ENCODE data around the gene FUT7. TPM values are rescaled to one million over a fixed set of nuclear protein-coding genes. Genes with fewer than 3 reads are reported as not detected.

FUT7 gene
- total RNA-seq, 2 experiments from 2014 or later, result 0.85 to 1.3 TPM

DNA sequence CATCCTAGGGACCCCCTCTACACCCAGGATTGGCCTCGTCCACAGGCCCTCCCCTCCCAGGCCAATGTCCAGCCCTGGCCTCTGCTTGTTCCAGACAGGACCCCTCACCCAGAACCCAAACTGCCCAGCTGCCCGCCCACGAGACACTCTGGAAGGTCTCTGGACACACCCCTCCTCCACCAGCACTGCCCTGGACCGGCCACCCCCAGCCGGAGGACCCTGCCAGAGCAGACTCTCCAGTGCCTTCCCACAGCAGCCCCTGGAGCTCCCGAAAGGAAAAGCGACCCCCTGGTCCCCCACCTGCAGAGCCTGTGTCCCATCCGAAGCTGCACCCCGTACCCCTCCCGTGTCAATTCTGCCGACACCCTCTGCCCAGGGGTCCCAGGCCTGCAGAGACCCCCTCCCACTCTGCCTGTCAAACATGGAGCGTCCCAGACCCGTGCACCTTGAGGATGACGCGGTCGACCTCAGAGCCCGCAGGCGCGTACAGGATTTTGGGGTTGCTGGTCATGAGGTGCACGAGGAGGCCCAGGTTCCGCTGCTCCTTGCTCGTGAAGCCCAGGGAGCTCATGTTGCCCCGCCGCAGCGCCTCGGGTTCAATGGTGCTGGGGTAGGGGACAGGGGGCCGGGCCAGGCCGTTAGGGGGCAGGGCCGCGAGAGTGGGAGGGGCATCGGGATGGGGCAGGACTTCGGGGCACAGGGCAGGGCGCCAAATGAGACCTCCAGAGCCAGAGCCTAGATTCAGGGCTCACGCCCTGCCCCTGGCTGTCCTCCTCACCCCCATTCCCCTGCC, 11.8 kb downstream of the FUT7 start:
- no peaks in the 10 kb centered on the region for H3K27me3 Mint-ChIP-seq
- POLR2A ChIA-PET, result no interaction called here
- H3K9me3 Mint-ChIP-seq, result no peaks in the 10 kb centered on the region
- no peak for DNase-seq
- CTCF ChIA-PET, result interaction anchor here (2.3 kb wide), 1 partner anchor 10 kb away, joined by 12 read pairs; no protein-coding TSS in a partner anchor
- intact Hi-C loops (cut with micrococcal nuclease), result no loop called here
- no peak overlapping the region for H3K27ac Mint-ChIP-seq
- no peaks in the 10 kb centered on the region for H3K36me3 Mint-ChIP-seq
- no peaks in the 10 kb centered on the region for H3K4me1 Mint-ChIP-seq (ENCODE audit: low read depth)
- no peak overlapping the region for H3K4me3 Mint-ChIP-seq

DNA sequence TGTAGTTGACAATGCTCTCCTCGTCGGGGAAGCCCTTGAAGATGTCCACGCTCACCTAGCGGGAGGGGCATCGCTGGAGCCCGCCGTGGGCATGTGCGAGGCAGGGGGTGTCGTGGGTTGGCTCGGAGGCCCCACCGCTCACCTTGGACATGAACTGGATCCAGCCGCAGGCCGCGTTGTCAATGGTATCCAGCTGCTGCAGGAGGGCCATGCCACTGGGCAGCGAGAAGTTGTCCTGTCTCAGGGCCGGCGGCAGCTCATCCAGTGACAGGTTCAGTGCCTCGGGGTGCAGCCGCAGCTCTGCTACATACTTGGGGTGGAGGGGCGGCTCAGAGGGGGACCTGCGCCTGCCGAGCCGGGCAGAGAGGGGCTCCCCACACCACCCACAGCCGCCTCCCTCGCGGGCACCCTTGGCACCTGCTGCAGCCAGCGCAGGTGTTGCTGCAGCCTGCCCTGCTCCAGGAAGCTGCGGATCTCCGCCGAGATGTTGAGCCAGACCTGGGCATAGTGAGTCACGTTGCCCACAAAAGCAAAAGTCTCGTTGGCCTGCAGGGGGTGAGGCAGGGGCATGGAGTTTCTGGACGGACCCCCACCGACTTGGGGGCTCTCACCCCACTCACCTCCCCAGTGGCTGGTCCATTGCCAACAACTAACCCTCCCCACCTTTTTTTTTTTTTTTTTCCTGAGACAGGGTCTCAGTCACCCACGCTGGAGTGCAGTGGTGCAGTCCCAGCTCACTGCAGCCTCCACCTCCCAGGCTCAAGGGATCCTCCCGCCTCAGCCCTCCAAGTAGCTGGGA, 12.9 kb downstream of the FUT7 start:
- Mint-ChIP-seq H3K27ac (no peak overlapping the region), H3K4me1 (ENCODE audit: low read depth) (no peaks in the 10 kb centered on the region), H3K9me3 (no peaks in the 10 kb centered on the region), H3K4me3 (no peak overlapping the region), H3K27me3 (no peaks in the 10 kb centered on the region), H3K36me3 (no peaks in the 10 kb centered on the region)
- no peak for DNase-seq
- ChIA-PET POLR2A (no interaction called here), CTCF (interaction anchor here (1.1 kb wide), 1 partner anchor 28 kb away, joined by 3 read pairs; the partner anchor contains the start of gene NPDC1)
- intact Hi-C loops (cut with micrococcal nuclease), result no loop called here

GRCh38 chr9:137017791-137018497, 13.9 kb downstream of the FUT7 start:
- no peaks in the 10 kb centered on the region for H3K4me1 Mint-ChIP-seq (ENCODE audit: low read depth)
- intact Hi-C loops (cut with micrococcal nuclease), result no loop called here
- H3K9me3 Mint-ChIP-seq, result no peaks in the 10 kb centered on the region
- H3K27me3 Mint-ChIP-seq, result no peaks in the 10 kb centered on the region
- DNase-seq, result no peak
- no peaks in the 10 kb centered on the region for H3K36me3 Mint-ChIP-seq
- no peak overlapping the region for H3K4me3 Mint-ChIP-seq
- ChIA-PET POLR2A (no interaction called here), CTCF (no interaction called here)
- no peak overlapping the region for H3K27ac Mint-ChIP-seq

- H3K27ac Mint-ChIP-seq, result no peak overlapping the region
Measured at GRCh38 chr9:137017071-137017470, 14.8 kb downstream of the FUT7 start.

GRCh38 chr9:137016436-137016835, 15.5 kb downstream of the FUT7 start:
- ChIA-PET CTCF (no interaction called here), POLR2A (no interaction called here)
- intact Hi-C loops (cut with micrococcal nuclease), result no loop called here
- H3K27ac Mint-ChIP-seq, result no peak overlapping the region
- H3K9me3 Mint-ChIP-seq, result no peaks in the 10 kb centered on the region
- H3K4me1 Mint-ChIP-seq (ENCODE audit: low read depth), result no peaks in the 10 kb centered on the region
- DNase-seq, result no peak
- no peak overlapping the region for H3K4me3 Mint-ChIP-seq
- H3K27me3 Mint-ChIP-seq, result no peaks in the 10 kb centered on the region
- no peaks in the 10 kb centered on the region for H3K36me3 Mint-ChIP-seq

More at GRCh38 chr9:137017071-137017470, 14.8 kb downstream of the FUT7 start:
- Mint-ChIP-seq H3K36me3 (no peaks in the 10 kb centered on the region), H3K27me3 (no peaks in the 10 kb centered on the region), H3K4me1 (ENCODE audit: low read depth) (no peaks in the 10 kb centered on the region), H3K9me3 (no peaks in the 10 kb centered on the region), H3K4me3 (no peak overlapping the region)
- POLR2A ChIA-PET, result no interaction called here
- intact Hi-C loops (cut with micrococcal nuclease), result no loop called here
- no peak for DNase-seq
- CTCF ChIA-PET, result no interaction called here

DNA sequence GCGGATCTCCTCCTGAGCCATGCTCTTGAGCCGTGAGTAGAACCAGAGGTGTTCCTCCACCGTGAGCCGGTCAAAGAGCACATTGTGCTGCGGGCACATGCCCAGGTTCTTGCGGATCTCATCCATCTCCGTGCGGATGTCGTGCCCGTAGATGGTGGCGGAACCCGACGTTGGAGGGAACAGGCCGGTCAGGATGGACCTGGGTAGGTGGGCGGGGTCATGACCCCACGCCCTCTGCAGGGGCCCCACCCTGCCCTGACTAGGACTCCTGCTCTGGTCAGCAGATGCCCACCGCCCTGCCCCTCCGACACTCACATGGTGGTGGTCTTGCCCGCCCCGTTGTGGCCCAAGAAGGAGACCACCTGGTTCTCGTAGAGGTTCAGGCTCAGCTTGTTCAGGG, 15.9 kb downstream of the FUT7 start:
- no peak overlapping the region for H3K4me3 Mint-ChIP-seq
- DNase-seq, result no peak
- no peaks in the 10 kb centered on the region for H3K9me3 Mint-ChIP-seq
- no peaks in the 10 kb centered on the region for H3K36me3 Mint-ChIP-seq
- ChIA-PET CTCF (no interaction called here), POLR2A (no interaction called here)
- H3K4me1 Mint-ChIP-seq (ENCODE audit: low read depth), result no peaks in the 10 kb centered on the region
- H3K27me3 Mint-ChIP-seq, result no peaks in the 10 kb centered on the region
- no peak overlapping the region for H3K27ac Mint-ChIP-seq
- intact Hi-C loops (cut with micrococcal nuclease), result no loop called here

- no peak overlapping the region for H3K27ac Mint-ChIP-seq
- no peaks in the 10 kb centered on the region for H3K4me1 Mint-ChIP-seq (ENCODE audit: low read depth)
- H3K9me3 Mint-ChIP-seq, result no peaks in the 10 kb centered on the region
- ChIA-PET POLR2A (no interaction called here), CTCF (interaction anchor here (1.6 kb wide), 1 partner anchor 14 kb away, joined by 4 read pairs; no protein-coding TSS in a partner anchor)
- no peak overlapping the region for H3K4me3 Mint-ChIP-seq
- no peaks in the 10 kb centered on the region for H3K27me3 Mint-ChIP-seq
- no peak for DNase-seq
- intact Hi-C loops (cut with micrococcal nuclease), result no loop called here
- H3K36me3 Mint-ChIP-seq, result no peaks in the 10 kb centered on the region
Measured at GRCh38 chr9:137015540-137015930, 16.4 kb downstream of the FUT7 start.

- Mint-ChIP-seq H3K4me1 (ENCODE audit: low read depth) (no peaks in the 10 kb centered on the region), H3K4me3 (no peak overlapping the region), H3K27ac (no peak overlapping the region), H3K9me3 (no peaks in the 10 kb centered on the region), H3K36me3 (no peaks in the 10 kb centered on the region), H3K27me3 (no peaks in the 10 kb centered on the region)
- ChIA-PET CTCF (interaction anchor here (1.6 kb wide), 1 partner anchor 14 kb away, joined by 4 read pairs; no protein-coding TSS in a partner anchor), POLR2A (no interaction called here)
- no peak for DNase-seq
- intact Hi-C loops (cut with micrococcal nuclease), result no loop called here
Measured at GRCh38 chr9:137014776-137015539, 16.9 kb downstream of the FUT7 start.

- Mint-ChIP-seq H3K27ac (no peak overlapping the region), H3K4me1 (ENCODE audit: low read depth) (no peaks in the 10 kb centered on the region)
- CTCF ChIA-PET, result interaction anchor here (1.6 kb wide), 1 partner anchor 15 kb away, joined by 4 read pairs; no protein-coding TSS in a partner anchor
Measured at GRCh38 chr9:137014166-137014565, 17.7 kb downstream of the FUT7 start.

DNA sequence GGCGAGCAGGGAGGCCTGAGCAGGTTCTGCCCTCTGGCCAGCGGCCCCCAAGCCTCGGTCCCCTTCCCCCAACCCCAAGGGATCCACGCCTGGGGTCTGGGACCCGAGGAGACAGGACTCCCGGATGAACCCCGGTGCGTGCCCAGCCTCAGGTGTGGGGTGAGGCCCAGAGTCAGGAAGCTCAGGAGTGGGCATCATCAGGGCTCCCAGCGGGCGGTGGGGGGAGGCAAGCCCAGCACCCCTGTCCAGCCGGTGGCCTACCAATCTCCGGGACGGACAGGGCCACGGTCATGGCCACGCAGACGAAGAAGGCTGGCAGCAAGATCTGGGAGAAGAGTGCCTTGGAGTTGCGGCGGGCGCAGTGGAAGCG, 18.3 kb downstream of the FUT7 start:
- DNase-seq, result no peak
- no peaks in the 10 kb centered on the region for H3K27me3 Mint-ChIP-seq
- H3K36me3 Mint-ChIP-seq, result no peaks in the 10 kb centered on the region
- intact Hi-C loops (cut with micrococcal nuclease), result no loop called here
- no peak overlapping the region for H3K4me3 Mint-ChIP-seq
- POLR2A ChIA-PET, result no interaction called here
- H3K27ac Mint-ChIP-seq, result no peak overlapping the region
- CTCF ChIA-PET, result no interaction called here
- no peaks in the 10 kb centered on the region for H3K4me1 Mint-ChIP-seq (ENCODE audit: low read depth)
- no peaks in the 10 kb centered on the region for H3K9me3 Mint-ChIP-seq

More at GRCh38 chr9:137014166-137014565, 17.7 kb downstream of the FUT7 start:
- H3K36me3 Mint-ChIP-seq, result no peaks in the 10 kb centered on the region
- DNase-seq, result no peak
- POLR2A ChIA-PET, result no interaction called here
- intact Hi-C loops (cut with micrococcal nuclease), result no loop called here
- no peaks in the 10 kb centered on the region for H3K9me3 Mint-ChIP-seq
- no peak overlapping the region for H3K4me3 Mint-ChIP-seq
- H3K27me3 Mint-ChIP-seq, result no peaks in the 10 kb centered on the region

DNA sequence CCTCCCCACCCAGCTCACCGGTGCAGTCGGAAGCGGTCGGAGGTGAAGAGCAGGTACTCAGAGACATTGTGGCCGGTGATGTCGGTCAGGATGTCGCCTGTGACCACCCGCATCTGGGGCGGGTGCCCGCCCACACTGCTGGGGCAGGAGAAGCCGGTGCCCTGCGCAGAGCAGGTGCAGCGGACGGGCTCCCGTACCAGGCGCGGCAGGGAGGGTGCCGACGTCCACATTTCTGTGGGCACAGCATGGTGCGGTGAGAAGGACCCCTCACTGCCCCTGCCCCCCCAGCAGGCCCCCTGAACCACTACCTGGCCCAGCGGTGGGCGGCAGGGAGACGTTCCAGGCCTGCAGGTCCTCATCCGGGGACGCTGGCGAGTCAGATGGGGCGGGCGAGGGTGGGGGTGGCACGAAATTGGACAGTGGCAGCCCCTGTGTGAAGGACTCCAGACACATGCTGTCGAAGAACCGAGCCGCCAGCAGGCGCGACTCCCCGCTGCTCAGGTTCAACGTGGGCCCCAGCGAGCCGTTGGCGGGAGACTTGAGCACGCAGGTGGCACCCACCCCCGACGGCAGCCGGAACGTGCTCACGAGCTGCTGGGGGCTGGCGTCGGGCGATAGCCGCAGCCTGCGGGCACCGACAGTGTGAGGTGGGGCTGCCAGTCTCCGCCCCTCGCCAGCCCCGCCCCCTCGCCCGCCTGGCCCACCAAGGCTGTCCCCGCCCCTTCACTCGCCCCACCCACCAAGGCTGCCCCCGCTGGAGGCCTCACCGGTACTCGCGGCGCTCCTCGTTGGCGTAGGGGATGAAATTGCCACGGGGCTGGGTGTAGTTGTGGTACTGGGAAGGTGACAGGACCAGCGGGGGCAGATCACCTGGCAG, 19.0 kb downstream of the FUT7 start:
- H3K27me3 Mint-ChIP-seq, result no peaks in the 10 kb centered on the region
- intact Hi-C loops (cut with micrococcal nuclease), result no loop called here
- H3K4me1 Mint-ChIP-seq (ENCODE audit: low read depth), result no peaks in the 10 kb centered on the region
- POLR2A ChIA-PET, result no interaction called here
- CTCF ChIA-PET, result interaction anchor here (1.3 kb wide), 1 partner anchor 22 kb away, joined by 4 read pairs; no protein-coding TSS in a partner anchor
- H3K4me3 Mint-ChIP-seq, result no peak overlapping the region
- no peak for DNase-seq
- no peaks in the 10 kb centered on the region for H3K36me3 Mint-ChIP-seq
- H3K9me3 Mint-ChIP-seq, result no peaks in the 10 kb centered on the region
- no peak overlapping the region for H3K27ac Mint-ChIP-seq

Data from activated CD4-positive, alpha-beta memory T cell treated with anti-CD3 and anti-CD28 coated beads for 36 hours (primary cell).